K562 (cell line): ENCODE data around the gene RBM20. TPM values are rescaled to one million over a fixed set of nuclear protein-coding genes. Genes with fewer than 3 reads are reported as not detected.

Experiments
- ATAC-seq: fragments of 200-7000 bp; cut with Tn5 transposase; 3 replicates; pipeline ENCODE4 v1.9.1; 2020; ENCODE audit warnings: moderate library complexity
- BruUV-seq: library from RNA; stranded (reverse); fragments of 400-500 nt; replicated peaks from 2 replicates; lab custom pipeline; 2021; lab: Mats Ljungman, UMichigan
- CTCF ChIA-PET: fragments of 300-600 bp; formaldehyde crosslinking; extraction: SDS; loops from one replicate; lab custom pipeline; 2021; ENCODE audit warnings: low intra/inter-chr PET ratio; lab: Yijun Ruan, JAX
- POLR2A ChIA-PET: fragments of 300-600, 350-650 bp; sonication (Branson Sonifier 250); formaldehyde crosslinking; extraction: SDS; loops from one replicate; lab custom pipeline; 2021; ENCODE audit warnings: antibody characterized with exemption, inconsistent platforms; lab: Yijun Ruan, JAX
- DNase-seq, 4 experiments: peaks; one replicate each; pipeline versions ENCODE4 v3.0.0 to v3.0.0-alpha.2; 2011 to 2018; ENCODE audit warnings: low spot score in 3 of 4, mixed read lengths in 3 of 4; ENCODE audit errors: extremely low read depth in 1 of 4
- FAIRE-seq: peaks from 2 replicates; lab custom pipeline; 2011; peaks lifted over from hg19 to GRCh38; lab: Jason Lieb, UNC
- H2AFZ ChIP-seq: 2 replicates; pipeline ENCODE4 v1.6.0; 2011; ENCODE audit warnings: low read depth, low read length, control low read depth, inconsistent platforms
- H3K27ac ChIP-seq: fragments of 200-600 bp; 3 replicates; pipeline ENCODE4 v1.8.0; 2011; ENCODE audit warnings: low read depth, mild to moderate bottlenecking, control low read depth, inconsistent platforms, low read length, moderate library complexity, mixed read lengths; ENCODE audit errors: extremely low read depth
- H3K27me3 ChIP-seq, 2 experiments: fragments of 300-600 bp in 1 of 2; 2 replicates in 1 of 2; 3 replicates in 1 of 2; pipeline versions ENCODE4 v1.6.0 to v1.8.0; 2011; ENCODE audit warnings: inconsistent platforms in 2 of 2, low read length in 2 of 2, mild to moderate bottlenecking in 1 of 2, mixed read lengths in 1 of 2, moderate library complexity in 1 of 2; ENCODE audit not compliant: control insufficient read depth in 2 of 2, insufficient read depth in 2 of 2
- H3K36me3 ChIP-seq: fragments of 300-600 bp; 3 replicates; pipeline ENCODE4 v1.8.0; 2011; ENCODE audit warnings: mild to moderate bottlenecking, low read length, inconsistent platforms; ENCODE audit not compliant: control insufficient read depth, insufficient read depth
- H3K4me1 ChIP-seq, 2 experiments: fragments of 200-600 bp in 1 of 2; replicated peaks in 1 of 2; 2 replicates in 1 of 2; 3 replicates in 1 of 2; pipeline versions ENCODE4 v1.5.1 to v1.8.0; 2011; ENCODE audit warnings: inconsistent platforms in 2 of 2, low read length in 2 of 2, mild to moderate bottlenecking in 1 of 2, mixed read lengths in 1 of 2, moderate library complexity in 1 of 2; ENCODE audit not compliant: control insufficient read depth in 2 of 2, insufficient read depth in 2 of 2
- H3K4me2 ChIP-seq: 2 replicates; pipeline ENCODE4 v1.6.1; 2011; ENCODE audit warnings: low read length, control low read depth, inconsistent platforms, mixed read lengths; ENCODE audit not compliant: insufficient read depth
- H3K4me3 ChIP-seq: fragments of 200-600 bp; sonication (generic), shearing (Covaris generic); 2 replicates; pipeline ENCODE4 v1.5.1; 2016; ENCODE audit warnings: control low read depth, inconsistent platforms
- H3K79me2 ChIP-seq: fragments of 200-600 bp; 3 replicates; pipeline ENCODE4 v1.8.0; 2011; ENCODE audit warnings: low read length, inconsistent platforms; ENCODE audit not compliant: control insufficient read depth, insufficient read depth
- H3K9ac ChIP-seq, 2 experiments: 2 replicates each; pipeline versions ENCODE4 v1.6.0 to v1.6.1; 2011; ENCODE audit warnings: low read depth in 2 of 2, low read length in 2 of 2, control low read depth in 1 of 2, inconsistent platforms in 1 of 2, mild to moderate bottlenecking in 1 of 2, mixed read lengths in 1 of 2; ENCODE audit not compliant: insufficient read depth in 1 of 2
- H3K9me1 ChIP-seq: one replicate; pipeline ENCODE4 v1.6.0; 2011; ENCODE audit warnings: inconsistent platforms, mild to moderate bottlenecking, low read length, moderate library complexity; ENCODE audit not compliant: control insufficient read depth, insufficient read depth
- H3K9me3 ChIP-seq: replicated peaks from 2 replicates; pipeline ENCODE4 v1.5.1; 2011; ENCODE audit warnings: low read depth, low read length, inconsistent platforms; ENCODE audit not compliant: control insufficient read depth, insufficient read depth
- H4K20me1 ChIP-seq: replicated peaks from 2 replicates; pipeline ENCODE4 v1.6.1; 2011; ENCODE audit warnings: low read length, inconsistent platforms, mixed read lengths; ENCODE audit not compliant: control insufficient read depth, insufficient read depth
- CREB3L1 ChIP-seq: fragments of 450-650 bp; IDR thresholded peaks from 2 replicates; pipeline ENCODE4 v1.6.1; 2014; ENCODE audit warnings: low read depth, mild to moderate bottlenecking, moderate library complexity, borderline replicate concordance
- GATA2 ChIP-seq: sonication (generic); formaldehyde crosslinking; IDR thresholded peaks from 2 replicates; pipeline ENCODE4 v1.4.0; 2020; ENCODE audit warnings: mild to moderate bottlenecking, missing genetic modification reagents
- IRF9 ChIP-seq: fragments of 450-650 bp; IDR thresholded peaks from 2 replicates; pipeline ENCODE4 v1.6.1; 2016; ENCODE audit warnings: missing biosample characterization, missing genetic modification characterization
- PREB ChIP-seq: sonication (generic); formaldehyde crosslinking; IDR thresholded peaks from 2 replicates; pipeline ENCODE4 v1.8.1; 2023; ENCODE audit warnings: mild to moderate bottlenecking, missing genetic modification reagents
- ZBTB11 ChIP-seq, 3 experiments: fragments of 200-800 bp in 1 of 3; fragments of 250-450 bp in 1 of 3; fragments of 450-650 bp in 1 of 3; sonication (Bioruptor Pico) in 1 of 3; sonication (Bioruptor generic) in 1 of 3; formaldehyde crosslinking in 1 of 3; IDR thresholded peaks; 2 replicates each; pipeline versions ENCODE4 v1.6.1 to v1.8.0; 2016 to 2022; ENCODE audit warnings: mild to moderate bottlenecking in 2 of 3, missing genetic modification characterization in 2 of 3, missing compliant biosample characterization in 1 of 3, moderate library complexity in 1 of 3
- ZSCAN32 ChIP-seq: fragments of 450-650 bp; formaldehyde crosslinking; IDR thresholded peaks from 2 replicates; pipeline ENCODE4 v1.4.0; 2020; ENCODE audit warnings: mild to moderate bottlenecking, moderate library complexity
- WGBS: fragments of 100-300 bp; shearing (Covaris generic); methylation state at CpG from one replicate; pipeline ENCODE4 v1.1.6; 2016; ENCODE audit warnings: low coverage, mixed read lengths; ENCODE audit not compliant: insufficient coverage; ENCODE audit errors: missing lambda C conversion rate; 5-methylcytosine and 5-hydroxymethylcytosine counted together
- in situ Hi-C: fragments of 300-500 bp; cut with MboI; formaldehyde crosslinking; loops from 4 replicates; pipeline ENCODE4 v1.15.0; 2018; ENCODE audit warnings: inconsistent platforms, mixed read lengths
- intact Hi-C: fragments of 100-400 bp; cut with micrococcal nuclease; formaldehyde crosslinking; loops from 2 replicates; pipeline ENCODE4 v1.14.2; 2022
- polyA plus RNA-seq, 8 experiments: library from polyadenylated mRNA; depleted of rRNA in 4 of 8; stranded (reverse) in 5 of 8; unstranded in 3 of 8; fragments of >200 nt; fragmentation: Nextera tagmentation in 2 of 8; fragmentation: Illumina TruSeq in 1 of 8; extraction: Ambion mirVana in 2 of 8; extraction: Trizol in 1 of 8; gene quantifications; 2 replicates each; pipeline versions ENCODE4 v1.2.1 to v1.2.3, GENCODE V29; 2011 to 2014; ENCODE audit warnings: inconsistent platforms in 1 of 8, missing spikeins in 1 of 8
- total RNA-seq, 7 experiments: library from RNA; depleted of rRNA in 6 of 7; stranded (reverse); fragments of >200 nt in 6 of 7; fragmentation: Illumina TruSeq in 2 of 7; extraction: Trizol in 2 of 7; gene quantifications; 2 replicates each; pipeline versions ENCODE4 v1.2.1 to v1.2.3, GENCODE V29; 2011 to 2021; ENCODE audit warnings: low replicate concordance in 1 of 7

RBM20 gene
- total and polyA plus RNA-seq, 9 of the 15 experiments (the other 6 are each of a cell fraction or from before 2014, with no cell fraction given), result 0.63 to 5.7 (median 3.2) TPM

- no peak overlapping the region for H3K27ac ChIP-seq
- intact Hi-C loops (no loop called here), in situ Hi-C loops (no loop called here)
- no peak overlapping the region for H2AFZ ChIP-seq
- TF ChIP-seq ZSCAN32 (CRISPR knock-in tag) (no peak), ZBTB11 (CRISPR knock-in tag; IDR thresholded peaks at IDR 0.05) (no peak), GATA2 (no peak), PREB (no peak), CREB3L1 (no peak), IRF9 (no peak)
- ChIA-PET POLR2A (interaction anchor here (1.5 kb wide), 1 partner anchor 29 kb away, joined by 6 read pairs; no protein-coding TSS in a partner anchor), CTCF (no interaction called here)
- DNase-seq (no peak), ATAC-seq (no peak), FAIRE-seq (no peak)
- no peaks in the 10 kb centered on the region for H3K27me3 ChIP-seq
- peaks cover 4 to 8% of the 10 kb centered on the region in 2 experiments; a peak in 4 of 5 replicates for H3K4me1 ChIP-seq
- H3K36me3 ChIP-seq, result no peaks in the 10 kb centered on the region
- no peak overlapping the region for H3K4me3 ChIP-seq
- H4K20me1 ChIP-seq, result no peaks in the 10 kb centered on the region
- H3K4me2 ChIP-seq, result no peak overlapping the region
- no peaks in the 10 kb centered on the region for H3K9me1 ChIP-seq
- BruUV-seq, result no TSS peak
- no peaks in the 10 kb centered on the region for H3K9me3 ChIP-seq
- 53% methylated on average over 10 of the region's 10 CpGs for WGBS
- no peaks in the 10 kb centered on the region; the same call in 2 of the 3 replicates for H3K79me2 ChIP-seq
- no peak overlapping the region; a peak in 1 of 4 replicates for H3K9ac ChIP-seq
Measured at GRCh38 chr10:110700947-110701616, 56.9 kb downstream of the RBM20 start.
